OCI-LY7 (cell line): ENCODE results near the gene CHRM5. TPM values are rescaled to one million over a fixed set of nuclear protein-coding genes. Genes with fewer than 3 reads are reported as not detected.

Source experiments
- BruUV-seq: library from RNA; stranded (reverse); fragments of 400-500 nt; replicated peaks from 2 replicates; lab custom pipeline; 2021; lab: Mats Ljungman, UMichigan
- CTCF ChIA-PET: fragments of 300-600 bp; sonication (Branson Sonifier 250); formaldehyde crosslinking; loops from one replicate; lab custom pipeline; 2022; ENCODE audit warnings: antibody characterized with exemption; ENCODE audit not compliant: unreplicated experiment; lab: Charles Lee
- POLR2A ChIA-PET: fragments of 300-600 bp; sonication (Branson Sonifier 250); formaldehyde crosslinking; loops from one replicate; lab custom pipeline; 2022; ENCODE audit warnings: antibody characterized with exemption; lab: Charles Lee
- DNase-seq: peaks from one replicate; pipeline ENCODE4 v3.0.0-alpha.2; 2015; ENCODE audit warnings: low spot score
- H2AFZ ChIP-seq: fragments of 200-600 bp; sonication (generic), shearing (Covaris generic); 2 replicates; pipeline ENCODE4 v1.6.1; 2014; ENCODE audit warnings: mild to moderate bottlenecking, antibody characterized with exemption, low read length, moderate library complexity
- H3K27ac ChIP-seq: fragments of 200-600 bp; sonication (generic); 2 replicates; pipeline ENCODE4 v1.5.1; 2014; ENCODE audit warnings: mixed run types, low read depth, mild to moderate bottlenecking, moderate library complexity, low read length, inconsistent platforms; ENCODE audit not compliant: poor library complexity, severe bottlenecking
- H3K36me3 ChIP-seq: fragments of 200-600 bp; sonication (generic); 2 replicates; pipeline ENCODE4 v1.6.1; 2014; ENCODE audit warnings: mild to moderate bottlenecking, antibody characterized with exemption, low read length, moderate library complexity, mixed read lengths; ENCODE audit not compliant: insufficient read depth
- H3K4me1 ChIP-seq: fragments of 200-600 bp; sonication (generic); 2 replicates; pipeline ENCODE4 v1.5.1; 2014; ENCODE audit warnings: mild to moderate bottlenecking, low read length; ENCODE audit not compliant: insufficient read depth, poor library complexity, severe bottlenecking
- H3K4me2 ChIP-seq: fragments of 200-600 bp; sonication (generic); 2 replicates; pipeline ENCODE4 v1.6.1; 2014; ENCODE audit warnings: mild to moderate bottlenecking, low read length
- H3K4me3 ChIP-seq: fragments of 200-600 bp; sonication (generic); 2 replicates; pipeline ENCODE4 v1.5.1; 2014; ENCODE audit warnings: mild to moderate bottlenecking, low read depth, low read length; ENCODE audit not compliant: poor library complexity, severe bottlenecking
- H3K79me2 ChIP-seq: fragments of 200-600 bp; sonication (generic); 2 replicates; pipeline ENCODE4 v1.6.1; 2016; ENCODE audit warnings: low read depth, mild to moderate bottlenecking, low read length, moderate library complexity, mixed read lengths; ENCODE audit not compliant: insufficient read depth
- H3K9me2 ChIP-seq: fragments of 200-600 bp; sonication (generic); 2 replicates; pipeline ENCODE4 v1.6.1; 2016; ENCODE audit warnings: mild to moderate bottlenecking, low read length, mixed read lengths; ENCODE audit not compliant: insufficient read depth
- H3K9me3 ChIP-seq: fragments of 200-600 bp; sonication (generic); 2 replicates; pipeline ENCODE4 v1.6.1; 2014; ENCODE audit warnings: mild to moderate bottlenecking, mixed run types, low read length, mixed read lengths
- H4K20me1 ChIP-seq: fragments of 200-600 bp; sonication (generic); 2 replicates; pipeline ENCODE4 v1.6.1; 2014; ENCODE audit warnings: mild to moderate bottlenecking, antibody characterized with exemption, low read length, moderate library complexity, mixed read lengths; ENCODE audit not compliant: insufficient read depth
- CTCF ChIP-seq: fragments of 200-600 bp; sonication (generic); conservative IDR thresholded peaks from 2 replicates; pipeline ENCODE4 v1.5.1; 2014; ENCODE audit warnings: mild to moderate bottlenecking, antibody characterized with exemption, low read length, moderate library complexity, mixed read lengths
- EZH2phosphoT487 ChIP-seq: fragments of 200-600 bp; sonication (generic); IDR thresholded peaks from 2 replicates; pipeline ENCODE4 v1.6.1; 2018; ENCODE audit warnings: low read depth, borderline replicate concordance, mild to moderate bottlenecking, mixed run types, antibody characterized with exemption, low read length, moderate library complexity, mixed read lengths
- intact Hi-C: fragments of 100-400 bp; cut with micrococcal nuclease; formaldehyde crosslinking; loops from one replicate; pipeline ENCODE4 v1.10.0; 2022; ENCODE audit not compliant: unreplicated experiment
- total RNA-seq, 2 experiments: library from RNA; depleted of rRNA in 1 of 2; stranded (reverse); fragments of >200 nt in 1 of 2; shearing (Covaris generic) in 1 of 2; gene quantifications; 2 replicates each; pipeline ENCODE4 v1.2.3, GENCODE V29; 2014 to 2022

CHRM5 gene
- total RNA-seq, 2 experiments from 2014 or later: not detected

GRCh38 chr15:34106423-34106822, 138.1 kb downstream of the CHRM5 start:
- POLR2A ChIA-PET: no interaction called here
- intact Hi-C loops: no loop called here
- H3K36me3 ChIP-seq: peaks cover 6% of the 10 kb centered on the region; the same call in 1 of the 2 replicates

GRCh38 chr15:34107315-34107714, 139.0 kb downstream of the CHRM5 start:
- DNase-seq: no peak
- TF ChIP-seq EZH2phosphoT487 (no peak), CTCF (no peak)
- H3K4me1 ChIP-seq: peaks cover 6% of the 10 kb centered on the region
- H4K20me1 ChIP-seq: no peaks in the 10 kb centered on the region
- no peak overlapping the region for H3K4me3 ChIP-seq
- peaks cover 17% of the 10 kb centered on the region; the same call in 1 of the 2 replicates for H3K9me3 ChIP-seq
- POLR2A ChIA-PET: no interaction called here
- intact Hi-C loops: no loop called here
- CTCF ChIA-PET: no interaction called here
- no TSS peak for BruUV-seq
- H3K27ac ChIP-seq: no peak overlapping the region
- H3K9me2 ChIP-seq: no peaks in the 10 kb centered on the region
- peaks cover 7% of the 10 kb centered on the region for H3K79me2 ChIP-seq
- no peak overlapping the region for H3K4me2 ChIP-seq
- H3K36me3 ChIP-seq: peaks cover 6% of the 10 kb centered on the region; the same call in 1 of the 2 replicates
- no peak overlapping the region for H2AFZ ChIP-seq

More at GRCh38 chr15:34106423-34106822, 138.1 kb downstream of the CHRM5 start:
- TF ChIP-seq CTCF (no peak), EZH2phosphoT487 (no peak)
- CTCF ChIA-PET: no interaction called here
- BruUV-seq: no TSS peak
- H3K9me2 ChIP-seq: no peaks in the 10 kb centered on the region
- H4K20me1 ChIP-seq: no peaks in the 10 kb centered on the region
- DNase-seq: no peak
- no peak overlapping the region for H2AFZ ChIP-seq
- no peak overlapping the region for H3K27ac ChIP-seq
- H3K4me1 ChIP-seq: peaks cover 10% of the 10 kb centered on the region
- no peak overlapping the region for H3K4me3 ChIP-seq
- peaks cover 19% of the 10 kb centered on the region; the same call in 1 of the 2 replicates for H3K9me3 ChIP-seq
- peaks cover 13% of the 10 kb centered on the region for H3K79me2 ChIP-seq
- no peak overlapping the region for H3K4me2 ChIP-seq
